HG02798 (cell line): ENCODE data around the gene INPP5F.

Experiments used
- ATAC-seq: cut with Tn5 transposase; IDR thresholded peaks from one replicate; pipeline ENCODE4 v1.9.1; 2021; ENCODE audit warnings: mild to moderate bottlenecking; ENCODE audit not compliant: unreplicated experiment, poor library complexity

INPP5F gene

GRCh38 chr10:119725828-119726675, at the start of gene INPP5F:
Gene INPP5F (plus strand): TSS chr10:119726050. CDS start chr10:119726263, 213 bp downstream.
- ATAC-seq = peak; percentile 93

- no peak for ATAC-seq
Measured at GRCh38 chr10:119677126-119677525, 48.7 kb upstream of the INPP5F start.

GRCh38 chr10:119677904-119678755, 47.7 kb upstream of the INPP5F start:
- no peak for ATAC-seq

GRCh38 chr10:119679480-119679829, 46.4 kb upstream of the INPP5F start:
- ATAC-seq = no peak

- ATAC-seq = no peak
Measured at GRCh38 chr10:119680050-119680449, 45.8 kb upstream of the INPP5F start.

GRCh38 chr10:119680650-119681081, 45.2 kb upstream of the INPP5F start:
- ATAC-seq = no peak

- ATAC-seq = peak; percentile 85
Measured at GRCh38 chr10:119686465-119687191, 39.2 kb upstream of the INPP5F start.

- no peak for ATAC-seq
Measured at GRCh38 chr10:119687192-119688032, 38.4 kb upstream of the INPP5F start.

GRCh38 chr10:119688033-119688508, 37.8 kb upstream of the INPP5F start:
- peak; percentile 42 for ATAC-seq

- ATAC-seq = no peak
Measured at GRCh38 chr10:119689016-119689580, 36.8 kb upstream of the INPP5F start.

- no peak for ATAC-seq
Measured at GRCh38 chr10:119691726-119692125, 34.1 kb upstream of the INPP5F start.

- peak; percentile 65 for ATAC-seq
Measured at GRCh38 chr10:119693262-119693957, 32.4 kb upstream of the INPP5F start.

GRCh38 chr10:119694608-119695007, 31.2 kb upstream of the INPP5F start:
- no peak for ATAC-seq

GRCh38 chr10:119700321-119700954, 25.4 kb upstream of the INPP5F start:
- ATAC-seq = peak; percentile 46

- ATAC-seq = no peak
Measured at GRCh38 chr10:119701861-119702260, 24.0 kb upstream of the INPP5F start.

GRCh38 chr10:119702583-119702982, 23.3 kb upstream of the INPP5F start:
- no peak for ATAC-seq

GRCh38 chr10:119703903-119704508, 21.8 kb upstream of the INPP5F start:
- no peak for ATAC-seq

GRCh38 chr10:119705434-119705831, 20.4 kb upstream of the INPP5F start:
- ATAC-seq = peak; percentile 62
